Measurements from ENCODE around the gene DLGAP1.

The DLGAP1 gene

GRCh38 chr18:3723554-3723953 is 731.6 kb downstream of the DLGAP1 start:
- H3K9me3 ChIP-seq (ENCODE audit: control insufficient read depth in 2 of 2, low read length in 2 of 2) = no peaks in the 10 kb centered on the region
- H3K27me3 ChIP-seq (ENCODE audit: control insufficient read depth in 1 of 2, insufficient read depth in 2 of 2, low read length in 2 of 2) = no peaks in the 10 kb centered on the region
- H3K4me1 ChIP-seq (ENCODE audit: control insufficient read depth, insufficient read depth, low read length) = peaks cover 4% of the 10 kb centered on the region
- H3K4me3 ChIP-seq (ENCODE audit: low read length in 2 of 2) = no peak overlapping the region
- H3K27ac ChIP-seq (ENCODE audit: low read length) = no peak overlapping the region
- H3K9ac ChIP-seq (ENCODE audit: low read length in 2 of 2) = no peak overlapping the region
- H3K36me3 ChIP-seq (ENCODE audit: control insufficient read depth in 2 of 2, insufficient read depth in 2 of 2, low read length in 2 of 2) = no peaks in the 10 kb centered on the region

GRCh38 chr18:3722649-3723433 is 732.3 kb downstream of the DLGAP1 start:
- H3K4me1 ChIP-seq (ENCODE audit: control insufficient read depth, insufficient read depth, low read length) = peaks cover 4% of the 10 kb centered on the region
- H3K4me3 ChIP-seq (ENCODE audit: low read length in 2 of 2) = no peak overlapping the region
- no peaks in the 10 kb centered on the region for H3K27me3 ChIP-seq (ENCODE audit: control insufficient read depth in 1 of 2, insufficient read depth in 2 of 2, low read length in 2 of 2)
- H3K9ac ChIP-seq (ENCODE audit: low read length in 2 of 2) = no peak overlapping the region
- no peak overlapping the region for H3K27ac ChIP-seq (ENCODE audit: low read length)
- no peaks in the 10 kb centered on the region for H3K9me3 ChIP-seq (ENCODE audit: control insufficient read depth in 2 of 2, low read length in 2 of 2)
- no peaks in the 10 kb centered on the region for H3K36me3 ChIP-seq (ENCODE audit: control insufficient read depth in 2 of 2, insufficient read depth in 2 of 2, low read length in 2 of 2)

GRCh38 chr18:3721771-3722648 is 733.1 kb downstream of the DLGAP1 start:
- no peak overlapping the region for H3K27ac ChIP-seq (ENCODE audit: low read length)
- H3K9ac ChIP-seq (ENCODE audit: low read length in 2 of 2) = no peak overlapping the region
- no peaks in the 10 kb centered on the region for H3K27me3 ChIP-seq (ENCODE audit: control insufficient read depth in 1 of 2, insufficient read depth in 2 of 2, low read length in 2 of 2)
- peaks cover 4% of the 10 kb centered on the region for H3K4me1 ChIP-seq (ENCODE audit: control insufficient read depth, insufficient read depth, low read length)
- no peaks in the 10 kb centered on the region for H3K36me3 ChIP-seq (ENCODE audit: control insufficient read depth in 2 of 2, insufficient read depth in 2 of 2, low read length in 2 of 2)
- no peaks in the 10 kb centered on the region for H3K9me3 ChIP-seq (ENCODE audit: control insufficient read depth in 2 of 2, low read length in 2 of 2)
- no peak overlapping the region for H3K4me3 ChIP-seq (ENCODE audit: low read length in 2 of 2)

- no peak overlapping the region for H3K27ac ChIP-seq (ENCODE audit: low read length)
These were observed 734.1 kb downstream of the DLGAP1 start for GRCh38 chr18:3720818-3721545.

GRCh38 chr18:3720159-3720558 is 734.9 kb downstream of the DLGAP1 start:
- no peak overlapping the region for H3K27ac ChIP-seq (ENCODE audit: low read length)

More at GRCh38 chr18:3720818-3721545, 734.1 kb downstream of the DLGAP1 start:
- H3K4me3 ChIP-seq (ENCODE audit: low read length in 2 of 2) = no peak overlapping the region
- H3K36me3 ChIP-seq (ENCODE audit: control insufficient read depth in 2 of 2, insufficient read depth in 2 of 2, low read length in 2 of 2) = no peaks in the 10 kb centered on the region
- no peak overlapping the region for H3K9ac ChIP-seq (ENCODE audit: low read length in 2 of 2)
- H3K9me3 ChIP-seq (ENCODE audit: control insufficient read depth in 2 of 2, low read length in 2 of 2) = no peaks in the 10 kb centered on the region
- no peaks in the 10 kb centered on the region for H3K27me3 ChIP-seq (ENCODE audit: control insufficient read depth in 1 of 2, insufficient read depth in 2 of 2, low read length in 2 of 2)
- H3K4me1 ChIP-seq (ENCODE audit: control insufficient read depth, insufficient read depth, low read length) = peaks cover 4% of the 10 kb centered on the region

GRCh38 chr18:3717376-3718025 is 737.6 kb downstream of the DLGAP1 start:
- Histone ChIP-seq H3K4me1 (ENCODE audit: control insufficient read depth, insufficient read depth, low read length) (no peaks in the 10 kb centered on the region), H3K36me3 (ENCODE audit: control insufficient read depth in 2 of 2, insufficient read depth in 2 of 2, low read length in 2 of 2) (no peaks in the 10 kb centered on the region), H3K27me3 (ENCODE audit: control insufficient read depth in 1 of 2, insufficient read depth in 2 of 2, low read length in 2 of 2) (no peaks in the 10 kb centered on the region), H3K4me3 (ENCODE audit: low read length in 2 of 2) (no peak overlapping the region), H3K27ac (ENCODE audit: low read length) (no peak overlapping the region), H3K9ac (ENCODE audit: low read length in 2 of 2) (no peak overlapping the region), H3K9me3 (ENCODE audit: control insufficient read depth in 2 of 2, low read length in 2 of 2) (no peaks in the 10 kb centered on the region)

More at GRCh38 chr18:3720159-3720558, 734.9 kb downstream of the DLGAP1 start:
- no peaks in the 10 kb centered on the region for H3K36me3 ChIP-seq (ENCODE audit: control insufficient read depth in 2 of 2, insufficient read depth in 2 of 2, low read length in 2 of 2)
- H3K9me3 ChIP-seq (ENCODE audit: control insufficient read depth in 2 of 2, low read length in 2 of 2) = no peaks in the 10 kb centered on the region
- no peaks in the 10 kb centered on the region for H3K27me3 ChIP-seq (ENCODE audit: control insufficient read depth in 1 of 2, insufficient read depth in 2 of 2, low read length in 2 of 2)
- no peak overlapping the region for H3K4me3 ChIP-seq (ENCODE audit: low read length in 2 of 2)
- peaks cover 4% of the 10 kb centered on the region for H3K4me1 ChIP-seq (ENCODE audit: control insufficient read depth, insufficient read depth, low read length)
- H3K9ac ChIP-seq (ENCODE audit: low read length in 2 of 2) = no peak overlapping the region

GRCh38 chr18:3716116-3716660 is 738.9 kb downstream of the DLGAP1 start:
- no peak overlapping the region for H3K9ac ChIP-seq (ENCODE audit: low read length in 2 of 2)
- H3K4me1 ChIP-seq (ENCODE audit: control insufficient read depth, insufficient read depth, low read length) = no peaks in the 10 kb centered on the region
- no peaks in the 10 kb centered on the region for H3K36me3 ChIP-seq (ENCODE audit: control insufficient read depth in 2 of 2, insufficient read depth in 2 of 2, low read length in 2 of 2)
- H3K9me3 ChIP-seq (ENCODE audit: control insufficient read depth in 2 of 2, low read length in 2 of 2) = no peaks in the 10 kb centered on the region
- H3K4me3 ChIP-seq (ENCODE audit: low read length in 2 of 2) = no peak overlapping the region
- no peaks in the 10 kb centered on the region for H3K27me3 ChIP-seq (ENCODE audit: control insufficient read depth in 1 of 2, insufficient read depth in 2 of 2, low read length in 2 of 2)
- H3K27ac ChIP-seq (ENCODE audit: low read length) = no peak overlapping the region

GRCh38 chr18:3715231-3716080 is 739.7 kb downstream of the DLGAP1 start:
- Histone ChIP-seq H3K36me3 (ENCODE audit: control insufficient read depth in 2 of 2, insufficient read depth in 2 of 2, low read length in 2 of 2) (no peaks in the 10 kb centered on the region), H3K9me3 (ENCODE audit: control insufficient read depth in 2 of 2, low read length in 2 of 2) (no peaks in the 10 kb centered on the region), H3K27me3 (ENCODE audit: control insufficient read depth in 1 of 2, insufficient read depth in 2 of 2, low read length in 2 of 2) (no peaks in the 10 kb centered on the region), H3K4me3 (ENCODE audit: low read length in 2 of 2) (no peak overlapping the region), H3K27ac (ENCODE audit: low read length) (no peak overlapping the region), H3K9ac (ENCODE audit: low read length in 2 of 2) (no peak overlapping the region), H3K4me1 (ENCODE audit: control insufficient read depth, insufficient read depth, low read length) (no peaks in the 10 kb centered on the region)

- H3K36me3 ChIP-seq (ENCODE audit: control insufficient read depth in 2 of 2, insufficient read depth in 2 of 2, low read length in 2 of 2) = no peaks in the 10 kb centered on the region
- H3K9me3 ChIP-seq (ENCODE audit: control insufficient read depth in 2 of 2, low read length in 2 of 2) = no peaks in the 10 kb centered on the region
- no peak overlapping the region for H3K4me3 ChIP-seq (ENCODE audit: low read length in 2 of 2)
- H3K27me3 ChIP-seq (ENCODE audit: control insufficient read depth in 1 of 2, insufficient read depth in 2 of 2, low read length in 2 of 2) = no peaks in the 10 kb centered on the region
- no peaks in the 10 kb centered on the region for H3K4me1 ChIP-seq (ENCODE audit: control insufficient read depth, insufficient read depth, low read length)
- no peak overlapping the region for H3K27ac ChIP-seq (ENCODE audit: low read length)
- no peak overlapping the region for H3K9ac ChIP-seq (ENCODE audit: low read length in 2 of 2)
These were observed 741.4 kb downstream of the DLGAP1 start for GRCh38 chr18:3713708-3714107.

All from stomach smooth muscle (tissue), 2 donors.